HL-60 (cell line): Measurements from ENCODE around the gene MUC6.

ENCODE experiments used
- CTCF ChIP-seq: IDR thresholded peaks from one replicate; pipeline ENCODE4 v1.5.1; 2011; ENCODE audit warnings: low read length, control low read depth, inconsistent platforms; ENCODE audit not compliant: insufficient read depth
- GABPA ChIP-seq: IDR thresholded peaks from 2 replicates; pipeline ENCODE4 v1.6.1; 2012; ENCODE audit warnings: low read depth
- POLR2AphosphoS5 ChIP-seq: IDR thresholded peaks from 2 replicates; pipeline ENCODE4 v1.6.1; 2012; ENCODE audit warnings: low read depth
- REST ChIP-seq: IDR thresholded peaks from 2 replicates; pipeline ENCODE4 v1.6.1; 2012; ENCODE audit warnings: low read depth; ENCODE audit not compliant: insufficient replicate concordance
- SPI1 ChIP-seq: IDR thresholded peaks from 2 replicates; pipeline ENCODE4 v1.6.1; 2012; ENCODE audit warnings: low read depth, mild to moderate bottlenecking, borderline replicate concordance

- no peak for TF ChIP-seq CTCF
- TF ChIP-seq POLR2AphosphoS5: no peak
- no peak for TF ChIP-seq REST
- TF ChIP-seq GABPA: no peak
- TF ChIP-seq SPI1: no peak
These were observed 35.8 kb upstream of the MUC6 start for GRCh38 chr11:1072116-1072820.
